HG03439 (cell line): ENCODE data around the gene MANF.

ENCODE experiments used
- ATAC-seq: cut with Tn5 transposase; IDR thresholded peaks from one replicate; pipeline ENCODE4 v1.9.1; 2021; ENCODE audit warnings: mild to moderate bottlenecking, moderate library complexity; ENCODE audit not compliant: unreplicated experiment

The MANF gene

DNA sequence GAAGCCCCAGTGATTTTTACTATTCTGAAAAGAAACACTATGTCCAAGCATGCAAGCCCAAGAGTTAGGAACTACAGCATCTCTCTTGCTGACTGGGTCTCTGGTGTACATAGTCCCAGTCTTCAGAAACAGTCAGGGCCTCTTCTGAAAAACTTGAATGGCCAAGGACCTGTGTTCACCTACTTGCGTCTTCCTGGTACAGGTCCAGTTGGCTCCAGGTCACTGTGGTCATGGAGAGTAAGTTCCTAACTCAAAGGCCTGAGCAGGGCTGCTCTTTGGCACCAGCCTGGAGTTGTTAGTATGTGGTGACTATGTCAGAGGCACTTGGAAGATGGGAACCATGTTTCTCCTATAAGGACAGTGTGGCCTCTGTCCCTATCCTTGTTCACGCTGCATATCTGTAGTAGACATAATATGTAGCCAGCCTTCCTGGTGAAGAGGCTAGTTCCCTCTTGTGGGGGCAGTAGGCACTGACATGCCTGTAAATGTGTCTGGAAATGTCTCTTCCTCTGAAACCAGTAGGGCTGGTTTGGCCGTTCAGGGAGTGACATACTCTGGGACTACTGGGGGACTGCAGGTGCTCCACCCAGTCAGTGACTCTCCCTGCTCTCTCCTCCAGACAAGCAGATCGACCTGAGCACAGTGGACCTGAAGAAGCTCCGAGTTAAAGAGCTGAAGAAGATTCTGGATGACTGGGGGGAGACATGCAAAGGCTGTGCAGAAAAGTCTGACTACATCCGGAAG lies 3.4 kb downstream of the MANF start:
- no peak for ATAC-seq

DNA sequence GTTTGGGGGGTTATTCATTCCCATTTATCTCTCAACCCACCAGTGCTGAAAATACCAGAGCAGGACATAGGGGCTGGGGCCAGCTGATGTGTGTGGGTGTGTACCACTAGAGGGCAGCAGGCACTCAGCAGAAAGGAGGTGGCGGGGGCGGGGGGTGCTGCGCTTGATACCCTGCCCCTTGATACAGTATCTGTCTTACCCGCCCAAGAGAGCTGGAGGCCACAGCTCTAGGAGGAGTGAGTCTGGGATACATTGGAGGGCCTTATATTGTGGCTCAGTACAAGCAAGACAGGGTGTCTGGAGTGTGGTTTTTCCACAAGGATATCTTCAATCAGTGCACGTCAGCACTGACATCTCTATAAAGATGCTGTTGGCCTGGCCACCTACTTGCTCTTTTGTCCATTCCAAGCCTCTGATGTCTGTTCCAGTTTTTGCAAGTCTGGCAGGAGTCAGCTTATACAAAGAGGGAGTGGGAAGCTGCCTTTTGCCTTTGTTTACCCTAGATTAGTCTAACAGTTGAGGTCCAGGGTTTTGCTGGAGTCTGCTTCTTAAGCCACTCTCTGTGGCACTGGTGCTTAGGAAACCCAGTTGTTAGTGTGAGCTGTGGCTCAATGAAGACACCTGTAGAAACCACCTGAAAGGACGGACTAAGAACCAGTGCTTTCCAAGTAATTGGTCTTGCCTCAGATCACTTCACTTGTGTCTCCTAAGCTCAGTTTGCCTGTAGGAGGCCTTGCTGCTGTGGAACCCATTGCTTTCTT lies 4.5 kb downstream of the MANF start:
- no peak for ATAC-seq

DNA sequence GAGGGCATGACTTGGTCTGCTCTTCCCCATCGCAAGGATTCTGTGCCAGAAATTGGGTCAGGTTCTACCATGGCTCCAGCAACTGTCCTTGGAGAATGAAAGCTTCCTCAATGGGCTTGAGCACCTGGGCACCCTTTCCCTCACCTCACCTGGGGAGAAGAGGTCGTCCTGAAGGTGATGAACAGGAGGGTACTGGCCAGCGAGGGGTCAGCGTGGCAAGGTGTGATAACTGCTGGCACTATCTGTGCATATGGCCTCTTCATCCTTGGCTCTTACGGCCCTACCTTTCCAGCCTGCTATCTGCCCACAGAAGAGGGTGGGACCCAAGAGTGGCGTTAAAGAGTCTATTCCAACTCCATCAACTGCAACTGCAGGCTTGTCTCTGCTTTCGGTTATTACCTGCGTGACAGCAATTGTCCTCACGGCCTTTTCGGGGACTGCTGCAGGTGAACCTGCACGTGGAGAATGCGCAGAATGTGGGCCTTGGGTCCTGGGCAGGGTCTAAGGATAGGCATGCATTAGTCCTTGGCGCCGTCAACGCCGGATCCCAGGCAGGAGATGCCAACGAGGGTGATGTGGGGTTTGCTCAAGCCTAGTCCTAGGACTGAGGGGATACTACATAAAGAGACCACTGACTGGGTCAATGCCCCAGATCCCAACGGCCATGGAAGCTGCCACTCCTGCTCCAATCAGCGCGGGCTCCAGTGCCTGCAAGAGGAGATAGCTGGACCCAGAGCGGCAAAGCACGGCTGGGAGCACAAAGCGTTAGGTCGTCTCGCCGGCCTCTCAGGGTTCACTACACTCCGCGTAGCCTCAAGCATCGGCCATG lies 5.4 kb downstream of the MANF start:
- no peak for ATAC-seq

DNA sequence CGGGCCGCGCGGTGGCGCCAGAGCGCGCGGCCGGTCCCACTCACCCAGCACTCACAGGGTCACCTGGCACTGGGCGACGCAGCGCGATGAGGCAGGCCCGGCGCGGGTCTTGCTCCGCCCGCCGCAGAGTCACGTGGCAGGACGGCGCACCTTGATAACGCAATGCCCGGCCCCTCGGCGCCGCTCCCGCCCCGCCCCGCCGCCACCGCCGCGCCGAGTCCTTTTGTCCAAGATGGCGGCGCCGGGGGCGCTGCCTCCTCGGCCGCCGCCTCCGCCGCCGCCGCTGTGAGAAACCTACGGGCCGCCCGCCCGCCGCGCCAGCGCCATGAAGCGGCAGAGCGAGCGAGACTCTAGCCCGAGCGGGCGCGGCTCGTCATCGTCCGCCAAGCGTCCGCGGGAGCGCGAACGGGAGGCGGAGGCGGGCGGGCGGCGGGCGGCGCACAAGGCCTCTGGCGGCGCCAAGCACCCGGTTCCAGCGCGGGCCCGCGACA lies 6.0 kb downstream of the MANF start, which contains the start of gene RBM15B:
Gene RBM15B, plus strand, starts transcription at position 211 of the 491 bp plus-strand sequence. Its CDS starts 115 bp downstream, at position 326.
- peak; percentile 88 for ATAC-seq

DNA sequence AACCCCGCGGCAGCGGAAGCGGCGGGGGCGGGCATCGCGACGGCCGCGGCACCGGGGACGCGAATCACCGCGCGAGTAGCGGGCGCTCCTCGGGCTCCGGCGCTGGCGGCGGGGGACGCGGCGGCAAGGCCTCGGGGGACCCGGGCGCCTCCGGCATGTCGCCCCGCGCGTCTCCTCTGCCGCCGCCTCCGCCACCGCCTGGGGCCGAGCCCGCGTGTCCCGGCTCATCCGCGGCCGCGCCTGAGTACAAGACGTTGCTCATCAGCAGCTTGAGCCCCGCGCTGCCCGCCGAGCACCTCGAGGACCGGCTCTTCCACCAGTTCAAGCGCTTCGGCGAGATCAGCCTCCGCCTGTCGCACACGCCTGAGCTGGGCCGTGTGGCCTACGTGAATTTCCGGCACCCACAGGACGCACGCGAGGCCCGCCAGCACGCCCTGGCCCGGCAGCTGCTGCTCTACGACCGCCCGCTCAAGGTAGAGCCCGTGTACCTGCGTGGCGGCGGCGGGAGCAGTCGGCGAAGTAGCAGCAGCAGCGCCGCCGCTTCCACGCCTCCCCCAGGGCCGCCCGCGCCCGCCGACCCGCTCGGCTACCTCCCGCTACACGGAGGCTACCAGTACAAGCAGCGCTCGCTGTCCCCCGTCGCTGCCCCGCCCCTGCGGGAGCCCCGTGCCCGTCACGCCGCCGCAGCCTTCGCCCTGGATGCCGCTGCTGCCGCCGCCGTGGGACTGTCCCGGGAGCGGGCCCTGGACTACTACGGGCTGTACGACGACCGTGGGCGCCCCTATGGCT lies 6.7 kb downstream of the MANF start:
- ATAC-seq, result peak; percentile 10

DNA sequence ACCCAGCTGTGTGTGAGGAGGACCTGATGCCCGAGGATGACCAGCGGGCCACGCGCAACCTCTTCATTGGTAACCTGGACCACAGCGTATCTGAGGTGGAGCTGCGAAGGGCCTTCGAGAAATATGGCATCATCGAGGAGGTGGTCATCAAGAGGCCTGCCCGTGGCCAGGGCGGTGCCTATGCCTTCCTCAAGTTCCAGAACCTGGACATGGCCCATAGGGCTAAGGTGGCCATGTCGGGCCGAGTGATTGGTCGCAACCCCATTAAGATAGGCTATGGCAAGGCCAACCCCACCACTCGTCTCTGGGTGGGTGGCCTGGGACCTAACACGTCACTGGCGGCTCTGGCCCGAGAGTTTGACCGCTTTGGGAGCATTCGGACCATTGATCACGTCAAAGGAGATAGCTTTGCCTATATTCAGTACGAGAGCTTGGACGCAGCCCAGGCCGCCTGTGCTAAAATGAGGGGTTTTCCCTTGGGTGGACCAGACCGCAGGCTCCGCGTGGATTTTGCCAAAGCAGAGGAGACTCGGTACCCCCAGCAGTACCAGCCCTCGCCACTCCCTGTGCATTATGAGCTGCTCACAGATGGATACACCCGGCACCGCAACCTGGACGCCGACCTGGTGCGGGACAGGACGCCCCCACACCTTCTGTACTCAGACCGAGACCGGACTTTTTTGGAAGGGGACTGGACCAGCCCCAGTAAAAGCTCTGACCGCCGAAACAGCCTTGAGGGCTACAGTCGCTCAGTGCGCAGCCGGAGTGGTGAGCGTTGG lies 7.5 kb downstream of the MANF start:
- ATAC-seq, result no peak

DNA sequence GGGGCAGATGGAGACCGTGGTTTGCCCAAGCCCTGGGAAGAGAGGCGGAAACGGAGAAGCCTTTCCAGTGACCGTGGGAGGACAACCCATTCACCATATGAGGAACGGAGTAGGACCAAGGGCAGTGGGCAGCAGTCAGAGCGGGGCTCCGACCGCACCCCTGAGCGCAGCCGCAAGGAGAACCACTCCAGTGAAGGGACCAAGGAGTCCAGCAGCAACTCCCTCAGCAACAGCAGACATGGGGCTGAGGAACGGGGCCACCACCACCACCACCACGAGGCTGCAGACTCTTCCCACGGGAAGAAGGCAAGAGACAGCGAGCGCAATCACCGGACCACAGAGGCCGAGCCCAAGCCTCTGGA lies 8.0 kb downstream of the MANF start:
- ATAC-seq, result no peak

DNA sequence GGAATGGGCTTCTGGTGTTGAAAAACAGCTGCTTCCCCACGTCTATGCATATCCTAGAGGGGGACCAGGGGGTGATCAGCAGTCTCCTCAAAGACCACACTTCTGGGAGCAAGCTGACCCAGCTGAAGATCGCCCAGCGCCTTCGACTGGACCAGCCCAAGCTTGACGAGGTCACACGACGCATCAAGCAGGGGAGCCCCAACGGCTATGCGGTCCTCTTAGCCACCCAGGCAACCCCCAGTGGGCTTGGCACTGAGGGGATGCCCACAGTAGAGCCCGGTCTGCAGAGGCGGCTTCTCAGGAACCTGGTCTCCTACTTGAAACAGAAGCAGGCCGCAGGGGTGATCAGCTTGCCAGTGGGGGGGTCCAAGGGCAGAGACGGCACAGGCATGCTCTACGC lies 8.5 kb downstream of the MANF start:
- no peak for ATAC-seq

DNA sequence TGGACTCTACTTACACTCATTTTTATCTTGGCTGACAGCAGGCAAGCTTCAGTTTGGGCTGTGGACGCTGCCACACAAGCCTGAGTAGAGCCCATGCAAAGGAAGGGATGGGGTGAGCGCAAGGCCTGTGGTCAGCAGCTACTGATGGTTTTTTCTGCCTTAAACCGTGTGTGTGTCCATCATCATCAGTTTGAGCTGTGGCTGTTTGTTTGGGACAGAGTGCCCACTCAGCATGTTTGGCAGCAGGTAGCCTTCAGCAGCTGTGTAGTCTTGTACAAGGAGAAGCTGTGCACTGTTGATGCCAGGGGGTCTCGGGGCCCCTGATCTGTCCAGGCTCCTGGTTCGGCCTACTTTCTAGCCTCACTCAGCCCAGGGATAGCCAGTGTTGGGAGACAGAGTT lies 9.4 kb downstream of the MANF start:
- ATAC-seq, result no peak

DNA sequence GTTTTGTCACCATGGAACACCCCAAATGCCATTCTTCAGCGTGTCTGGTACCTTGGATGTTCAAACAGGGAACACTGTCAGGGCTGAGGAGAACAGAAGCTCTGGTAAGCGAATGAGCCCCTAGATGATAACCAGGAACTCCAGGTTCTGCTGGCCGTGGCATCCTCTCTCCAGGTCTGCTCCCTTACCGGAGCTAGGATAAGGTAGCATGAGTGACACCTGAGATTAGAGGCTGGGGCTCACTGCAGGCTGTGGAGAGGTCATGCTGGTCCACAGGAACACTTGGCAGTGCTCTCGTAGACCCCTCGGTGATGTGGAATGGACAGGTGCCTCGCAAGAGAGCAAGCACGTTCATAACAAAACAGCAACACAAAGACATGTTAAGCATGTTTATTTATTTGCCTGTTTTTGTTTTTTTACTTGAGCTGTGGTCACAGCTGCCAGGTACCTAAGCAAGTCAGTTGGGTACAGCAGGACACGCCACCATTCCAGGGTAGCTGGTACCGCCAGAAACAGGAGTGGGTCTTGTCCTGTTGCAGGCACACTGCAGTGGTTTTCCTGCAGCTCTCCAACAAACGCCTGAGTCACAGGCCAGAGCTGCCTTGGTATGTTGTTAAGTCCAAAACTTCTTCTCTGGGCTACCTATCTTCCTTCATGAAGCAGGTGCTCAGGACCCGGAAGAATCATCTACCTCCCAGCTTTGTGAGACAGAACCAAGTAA lies 10.6 kb downstream of the MANF start:
- no peak for ATAC-seq

DNA sequence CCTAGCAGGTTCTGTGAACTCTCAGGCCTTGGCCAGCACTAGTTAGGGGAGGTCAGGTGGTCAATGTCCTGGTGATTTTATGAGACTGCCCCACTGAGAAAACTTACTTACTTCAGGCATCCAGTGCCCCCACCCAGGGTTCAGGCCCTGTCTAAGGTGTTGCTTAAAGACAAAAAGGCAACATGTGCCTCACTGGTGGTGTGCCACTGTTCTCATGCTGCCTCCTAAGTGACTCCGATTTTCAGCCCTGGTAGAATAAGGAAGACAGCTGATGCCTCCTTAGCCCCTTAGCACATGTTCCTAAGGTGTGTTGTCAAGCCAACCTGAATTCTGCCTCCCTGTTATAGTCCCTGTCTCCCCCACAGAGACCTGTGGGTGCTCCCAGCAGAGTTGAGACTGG lies 11.3 kb downstream of the MANF start:
- no peak for ATAC-seq

DNA sequence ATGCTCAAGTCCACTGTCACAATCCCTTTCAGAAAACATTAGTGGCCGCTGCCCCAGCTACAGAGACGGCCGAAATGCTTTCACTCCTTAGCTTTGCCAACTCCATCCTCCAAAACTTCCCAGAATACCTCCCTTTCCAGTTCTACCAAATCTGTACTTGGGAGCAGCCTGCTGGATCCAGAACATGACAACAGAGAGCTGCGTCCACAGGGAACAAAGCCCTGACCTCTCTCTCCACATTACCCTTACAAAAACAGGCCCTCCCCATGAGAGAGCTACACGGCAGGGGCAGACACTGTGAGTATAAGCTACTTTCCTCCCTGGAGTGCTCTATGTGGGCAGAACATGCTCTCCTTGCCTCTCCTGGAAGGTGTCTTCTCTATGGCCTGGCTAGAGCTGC lies 12.3 kb downstream of the MANF start:
- no peak for ATAC-seq

DNA sequence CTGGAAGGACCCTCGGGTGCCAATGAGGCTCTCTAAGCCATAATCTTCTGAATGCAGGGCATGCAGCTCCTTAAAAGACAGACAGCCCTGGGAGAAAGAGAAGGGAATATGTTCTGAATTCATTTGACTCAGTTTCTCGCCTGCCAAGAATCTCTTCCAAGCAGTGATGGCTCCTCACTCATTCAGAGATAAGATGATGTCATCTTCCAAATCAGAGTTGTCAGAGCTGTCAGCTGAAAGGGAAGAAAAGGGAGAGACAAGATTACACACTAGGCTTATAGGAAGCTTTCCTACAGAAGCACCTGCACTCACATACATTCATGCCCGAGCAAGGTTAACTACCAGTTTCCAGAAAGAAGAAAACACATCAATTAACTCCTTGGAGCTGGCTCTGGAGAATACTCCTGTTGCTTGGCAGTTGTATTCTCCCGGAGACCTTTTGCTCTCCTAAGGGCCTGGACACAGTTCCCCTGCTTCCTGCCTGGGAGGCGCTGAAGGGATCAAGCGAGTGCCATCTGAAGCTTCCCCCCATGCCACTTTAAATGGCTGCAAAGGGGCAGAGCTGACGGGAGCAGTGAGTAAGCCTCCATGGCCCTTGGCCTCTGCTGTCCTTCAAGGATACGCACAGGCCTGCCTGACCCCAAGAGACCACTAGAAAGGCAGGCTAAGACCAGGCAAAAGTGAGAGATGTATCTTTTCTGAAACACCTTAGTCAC lies 13.7 kb downstream of the MANF start:
- ATAC-seq, result no peak

DNA sequence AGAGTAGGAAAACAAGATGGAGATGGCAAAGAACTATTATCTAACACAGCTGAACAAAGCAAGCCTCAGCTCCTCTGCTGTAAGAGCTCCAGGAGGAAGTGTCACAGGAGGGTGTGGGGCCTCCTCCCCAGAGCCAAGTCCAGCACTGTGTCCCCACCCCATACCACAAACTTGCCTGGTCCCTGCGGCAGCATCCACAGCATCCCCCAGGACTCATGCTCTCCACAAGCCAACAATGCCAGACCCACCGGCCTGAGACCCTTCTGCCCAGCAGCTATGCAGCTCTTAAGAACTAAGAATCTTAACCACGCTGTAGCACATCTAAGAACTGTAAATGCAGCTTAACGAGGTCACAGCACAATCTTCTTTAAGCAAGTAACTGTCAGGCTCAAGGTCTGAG lies 15.1 kb downstream of the MANF start:
- no peak for ATAC-seq

DNA sequence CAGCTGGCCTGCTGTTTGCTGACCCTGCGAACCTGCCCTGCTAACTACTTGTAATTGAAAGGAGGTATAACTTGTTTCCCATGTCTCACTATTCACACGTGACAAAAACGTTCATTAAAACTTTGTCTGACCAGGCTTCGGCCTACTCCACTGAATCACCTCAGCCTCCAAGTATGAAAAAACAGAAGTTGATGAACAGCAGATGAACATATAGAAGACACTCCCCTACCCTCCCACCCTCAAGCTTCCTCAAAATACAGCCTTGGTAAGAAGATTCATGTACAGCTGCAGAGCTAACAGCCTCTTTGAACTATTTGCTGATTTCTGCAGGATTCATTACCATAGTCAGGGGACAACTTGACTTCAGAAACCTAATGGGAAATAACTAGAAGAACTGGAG lies 16.6 kb downstream of the MANF start:
- no peak for ATAC-seq

DNA sequence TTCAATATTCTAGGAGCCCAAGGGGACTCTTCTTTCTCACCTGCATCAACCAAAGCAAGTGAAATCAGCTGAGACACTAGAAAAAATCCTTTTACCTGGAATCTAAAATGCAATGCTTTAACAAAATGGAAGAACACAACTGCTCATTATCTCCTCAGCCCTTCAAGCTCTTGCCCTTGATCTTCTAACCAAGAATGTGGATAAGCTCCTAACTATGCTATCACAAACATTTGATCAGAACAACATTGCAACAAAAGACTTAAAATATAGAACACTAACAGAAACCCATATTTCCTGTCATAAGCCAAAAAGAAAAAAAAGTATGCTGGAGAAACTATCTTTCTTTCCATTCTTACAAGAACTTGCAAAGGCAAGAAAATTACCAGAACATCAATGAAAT lies 18.6 kb downstream of the MANF start:
- no peak for ATAC-seq

DNA sequence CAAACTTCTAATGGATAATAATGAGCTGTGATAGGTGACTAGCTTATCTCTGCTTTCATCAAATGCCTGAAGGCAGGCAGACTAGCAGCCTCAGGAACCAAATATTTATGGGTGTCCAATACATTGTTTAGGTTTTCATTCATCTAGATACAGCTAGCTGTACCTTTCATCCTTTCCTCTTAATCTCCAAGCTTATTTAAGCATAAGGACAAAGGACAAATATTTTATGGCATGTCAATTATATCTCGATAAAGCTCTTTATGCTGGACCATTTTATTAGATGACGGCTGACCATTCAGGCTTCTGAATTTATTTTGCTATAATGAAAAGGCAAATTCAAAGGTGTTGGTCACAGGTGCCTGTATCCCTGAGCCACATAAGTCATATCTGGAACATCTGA lies 22.9 kb downstream of the MANF start:
- ATAC-seq, result no peak

DNA sequence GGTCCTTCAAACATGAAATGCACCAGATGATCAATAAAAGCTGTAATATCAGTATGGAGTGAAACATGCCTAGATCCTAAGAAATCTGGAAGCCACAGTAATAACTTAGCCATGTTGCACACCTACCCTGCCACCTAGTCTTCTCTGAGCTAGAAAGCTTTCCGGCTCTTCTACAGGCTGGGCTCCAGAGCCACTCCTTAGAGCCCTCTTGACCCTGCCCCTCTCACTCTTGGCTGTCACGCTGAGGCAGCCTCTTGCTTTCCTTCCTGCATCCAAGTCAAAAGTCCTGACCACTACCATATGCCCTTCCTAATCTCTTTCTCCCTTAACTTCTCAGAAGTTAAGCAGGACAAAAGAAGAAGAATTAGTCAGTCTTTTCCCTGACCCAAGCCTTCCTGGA lies 23.7 kb downstream of the MANF start:
- no peak for ATAC-seq

DNA sequence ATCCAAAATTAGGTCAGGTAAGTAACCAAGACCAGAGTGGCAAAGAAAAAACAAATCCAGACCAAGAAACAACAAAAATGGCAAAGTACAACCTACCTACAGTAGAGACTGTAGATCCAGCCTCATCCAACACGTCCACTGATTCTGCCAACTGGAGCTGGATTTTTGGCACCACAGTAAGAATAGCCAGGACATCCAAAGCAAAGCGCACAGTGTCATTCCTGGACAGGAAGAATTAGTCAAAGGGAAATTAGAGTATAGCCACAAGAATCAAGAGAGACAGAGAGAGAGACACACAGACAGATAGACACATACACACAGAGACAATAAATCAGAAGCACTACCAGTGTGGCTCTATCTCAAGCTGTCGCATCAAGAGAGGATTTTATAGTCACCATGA lies 37.1 kb downstream of the MANF start:
- ATAC-seq, result no peak
